ENCODE data around the gene TRPC4.

- TF ChIP-seq, protein P1, sequence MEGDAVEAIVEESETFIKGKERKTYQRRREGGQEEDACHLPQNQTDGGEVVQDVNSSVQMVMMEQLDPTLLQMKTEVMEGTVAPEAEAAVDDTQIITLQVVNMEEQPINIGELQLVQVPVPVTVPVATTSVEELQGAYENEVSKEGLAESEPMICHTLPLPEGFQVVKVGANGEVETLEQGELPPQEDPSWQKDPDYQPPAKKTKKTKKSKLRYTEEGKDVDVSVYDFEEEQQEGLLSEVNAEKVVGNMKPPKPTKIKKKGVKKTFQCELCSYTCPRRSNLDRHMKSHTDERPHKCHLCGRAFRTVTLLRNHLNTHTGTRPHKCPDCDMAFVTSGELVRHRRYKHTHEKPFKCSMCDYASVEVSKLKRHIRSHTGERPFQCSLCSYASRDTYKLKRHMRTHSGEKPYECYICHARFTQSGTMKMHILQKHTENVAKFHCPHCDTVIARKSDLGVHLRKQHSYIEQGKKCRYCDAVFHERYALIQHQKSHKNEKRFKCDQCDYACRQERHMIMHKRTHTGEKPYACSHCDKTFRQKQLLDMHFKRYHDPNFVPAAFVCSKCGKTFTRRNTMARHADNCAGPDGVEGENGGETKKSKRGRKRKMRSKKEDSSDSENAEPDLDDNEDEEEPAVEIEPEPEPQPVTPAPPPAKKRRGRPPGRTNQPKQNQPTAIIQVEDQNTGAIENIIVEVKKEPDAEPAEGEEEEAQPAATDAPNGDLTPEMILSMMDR (IDR thresholded peaks at IDR 0.05): no peak
- no peak for TF ChIP-seq POLR2AphosphoS5 (IDR thresholded peaks at IDR 0.05)
Measured at GRCh38 chr13:37735293-37735692, 134.3 kb downstream of the TRPC4 start.
